Spleen (tissue), 11 donors: ENCODE measurements around the gene ZSWIM6. TPM values are rescaled to one million over a fixed set of nuclear protein-coding genes. Genes with fewer than 3 reads are reported as not detected.

ENCODE experiments used
- DNase-seq: peaks from one replicate; pipeline ENCODE4 v3.0.0-alpha.2; 2020
- H3K27ac ChIP-seq, 8 donors: fragments of 200-600 bp; sonication (generic) in 7 of 8; 1 replicate in 4 of 8; 2 replicates in 4 of 8; pipeline versions ENCODE4 v1.5.0 to v1.8.0; 2016 to 2021; ENCODE audit warnings: inconsistent platforms in 4 of 8, mild to moderate bottlenecking in 4 of 8, moderate library complexity in 1 of 8
- H3K27me3 ChIP-seq, 7 donors: fragments of 200-600 bp; sonication (generic) in 6 of 7; replicated peaks in 1 of 7; 1 replicate in 4 of 7; 2 replicates in 3 of 7; pipeline versions ENCODE4 v1.5.0 to v1.8.0; 2016 to 2021; ENCODE audit warnings: inconsistent platforms in 3 of 7, mild to moderate bottlenecking in 1 of 7
- H3K36me3 ChIP-seq, 6 donors: fragments of 200-600 bp; sonication (generic) in 5 of 6; 1 replicate in 4 of 6; 2 replicates in 2 of 6; pipeline versions ENCODE4 v1.5.0 to v1.8.0; 2016 to 2021; ENCODE audit warnings: inconsistent platforms in 2 of 6
- H3K4me1 ChIP-seq, 6 donors: fragments of 200-600 bp; sonication (generic) in 5 of 6; 1 replicate in 3 of 6; 2 replicates in 3 of 6; pipeline versions ENCODE4 v1.5.0 to v1.8.0; 2016 to 2021; ENCODE audit warnings: inconsistent platforms in 3 of 6
- H3K4me3 ChIP-seq, 8 donors: fragments of 200-600 bp; sonication (generic) in 7 of 8; 1 replicate in 4 of 8; 2 replicates in 4 of 8; pipeline versions ENCODE4 v1.5.0 to v1.8.0; 2016 to 2021; ENCODE audit warnings: inconsistent platforms in 4 of 8, mild to moderate bottlenecking in 4 of 8, moderate library complexity in 2 of 8
- H3K9me3 ChIP-seq, 8 donors: fragments of 200-600 bp; sonication (generic) in 7 of 8; 1 replicate in 4 of 8; 2 replicates in 4 of 8; pipeline versions ENCODE4 v1.5.0 to v1.8.0; 2016 to 2021; ENCODE audit warnings: inconsistent platforms in 4 of 8
- POLR2A ChIP-seq, 3 donors: fragments of 450-650 bp; IDR thresholded peaks; one replicate each; pipeline ENCODE4 v1.5.1; 2017; ENCODE audit warnings: antibody characterized with exemption in 3 of 3, mild to moderate bottlenecking in 1 of 3
- POLR2AphosphoS5 ChIP-seq, 3 donors: sonication (generic); formaldehyde crosslinking; IDR thresholded peaks; one replicate each; pipeline ENCODE4 v1.5.1; 2017; ENCODE audit warnings: antibody characterized with exemption in 3 of 3
- WGBS, 5 donors: extraction: QIAGEN DNeasy Blood & Tissue Kit in 3 of 5; methylation state at CpG; one replicate each; pipeline versions ENCODE4 v1.1.5 to v1.1.7; 2013 to 2018; 5-methylcytosine and 5-hydroxymethylcytosine counted together
- intact Hi-C: fragments of 100-400 bp; cut with DNase I; formaldehyde crosslinking; loops from one replicate; pipeline ENCODE4 v1.15.0; 2023; ENCODE audit warnings: low total_unique reads
- polyA plus RNA-seq, 3 donors: library from polyadenylated mRNA; stranded (reverse); fragments of 200-250 nt; gene quantifications; one replicate each; pipeline ENCODE4 v1.2.1, GENCODE V29; 2013
- total RNA-seq, 7 donors: library from RNA; depleted of rRNA in 3 of 7; stranded (reverse); fragments of >200 nt in 3 of 7; fragmentation: NEBNext Ultra II Directional in 4 of 7; extraction: Animal tissue kit (Norgen Biotek cat#: 25700) in 4 of 7; gene quantifications; one replicate each; pipeline versions ENCODE4 v1.1.0 to v1.2.1, GENCODE V29; 2016 to 2021
- TF ChIP-seq, protein P1 (sequence below), 11 experiments: fragments of 200-600 bp in 7 of 11; fragments of 450-650 bp in 4 of 11; sonication (generic) in 4 of 11; IDR thresholded peaks in 8 of 11; conservative IDR thresholded peaks in 3 of 11; 1 replicate in 7 of 11; 2 replicates in 4 of 11; pipeline versions ENCODE4 v1.4.0 to v1.8.0; 2016 to 2021; ENCODE audit warnings: antibody characterized with exemption in 11 of 11, inconsistent platforms in 4 of 11, mild to moderate bottlenecking in 1 of 11
- donor health status: healthy with polysubstance abuse.
- donor health status: DM: no; HTN: no; CAD: no; lungs with moderate emphysema.
- donor health status: DM: no; HTN: no; CAD: no.
- donor health status: Bipolar disorder and iron deficiency.
- donor health status: healthy.
- donor health status: DM: no; HTN: no; CAD: no.
- donor health status: DM: yes; HTN: yes; CAD: no.

ZSWIM6 gene
- total and polyA plus RNA-seq, 10 donors = 3.1 to 22.9 (median 16.9) TPM

DNA sequence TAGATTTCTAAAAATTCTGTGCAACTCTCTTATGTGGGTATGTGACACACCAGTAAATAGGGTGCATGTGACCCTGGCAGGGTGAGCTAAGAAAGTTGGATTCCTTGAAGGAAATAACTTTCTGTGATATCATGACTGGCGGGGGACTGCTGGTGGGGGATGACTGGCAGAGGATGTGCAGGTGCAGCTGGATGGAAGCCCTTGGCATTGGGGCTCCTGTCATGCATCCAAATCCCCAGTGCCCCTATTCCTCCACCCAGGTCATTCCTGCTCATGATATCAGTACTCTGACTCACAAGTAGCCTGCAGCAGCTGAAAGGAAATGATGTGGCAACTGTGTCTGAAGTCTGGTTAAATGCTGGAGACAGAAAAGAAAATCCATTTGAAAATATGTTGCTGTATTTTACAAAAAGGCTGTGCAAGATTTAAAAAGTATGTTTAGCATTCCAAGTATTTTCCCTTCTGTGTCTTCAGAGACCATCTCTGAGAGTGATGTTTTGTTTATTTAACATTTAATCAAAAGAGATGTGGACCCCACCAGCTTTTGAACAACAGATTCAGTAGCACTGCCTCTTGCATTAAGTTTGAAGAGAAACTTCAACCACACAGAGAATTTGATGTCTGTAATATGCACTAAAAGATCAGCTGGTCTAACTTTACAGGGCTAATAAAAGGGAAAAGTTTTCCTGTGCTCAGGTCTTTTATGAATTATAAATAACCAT is 17.9 kb upstream of the ZSWIM6 start:
- Histone ChIP-seq H3K4me1 (peaks cover 4 to 25% (median 8%) of the 10 kb centered on the region in 6 donors), H3K9me3 (no peaks in the 10 kb centered on the region), H3K36me3 (no peaks in the 10 kb centered on the region), H3K27me3 (no peaks in the 10 kb centered on the region), H3K4me3 (no peak overlapping the region), H3K27ac (no peak overlapping the region)
- intact Hi-C loops = no loop called here
- TF ChIP-seq, protein P1, sequence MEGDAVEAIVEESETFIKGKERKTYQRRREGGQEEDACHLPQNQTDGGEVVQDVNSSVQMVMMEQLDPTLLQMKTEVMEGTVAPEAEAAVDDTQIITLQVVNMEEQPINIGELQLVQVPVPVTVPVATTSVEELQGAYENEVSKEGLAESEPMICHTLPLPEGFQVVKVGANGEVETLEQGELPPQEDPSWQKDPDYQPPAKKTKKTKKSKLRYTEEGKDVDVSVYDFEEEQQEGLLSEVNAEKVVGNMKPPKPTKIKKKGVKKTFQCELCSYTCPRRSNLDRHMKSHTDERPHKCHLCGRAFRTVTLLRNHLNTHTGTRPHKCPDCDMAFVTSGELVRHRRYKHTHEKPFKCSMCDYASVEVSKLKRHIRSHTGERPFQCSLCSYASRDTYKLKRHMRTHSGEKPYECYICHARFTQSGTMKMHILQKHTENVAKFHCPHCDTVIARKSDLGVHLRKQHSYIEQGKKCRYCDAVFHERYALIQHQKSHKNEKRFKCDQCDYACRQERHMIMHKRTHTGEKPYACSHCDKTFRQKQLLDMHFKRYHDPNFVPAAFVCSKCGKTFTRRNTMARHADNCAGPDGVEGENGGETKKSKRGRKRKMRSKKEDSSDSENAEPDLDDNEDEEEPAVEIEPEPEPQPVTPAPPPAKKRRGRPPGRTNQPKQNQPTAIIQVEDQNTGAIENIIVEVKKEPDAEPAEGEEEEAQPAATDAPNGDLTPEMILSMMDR (IDR thresholded peaks at IDR 0.05 in 8 of 11, conservative IDR thresholded peaks at IDR 0.05 in 3 of 11) = no peak
- no peak for TF ChIP-seq POLR2A (IDR thresholded peaks at IDR 0.05)
- TF ChIP-seq POLR2AphosphoS5 (IDR thresholded peaks at IDR 0.05) = no peak
- 7 to 33% (median 26%) methylated on average over 1 of the region's 1 CpG for WGBS, 5 donors
- DNase-seq = no peak

DNA sequence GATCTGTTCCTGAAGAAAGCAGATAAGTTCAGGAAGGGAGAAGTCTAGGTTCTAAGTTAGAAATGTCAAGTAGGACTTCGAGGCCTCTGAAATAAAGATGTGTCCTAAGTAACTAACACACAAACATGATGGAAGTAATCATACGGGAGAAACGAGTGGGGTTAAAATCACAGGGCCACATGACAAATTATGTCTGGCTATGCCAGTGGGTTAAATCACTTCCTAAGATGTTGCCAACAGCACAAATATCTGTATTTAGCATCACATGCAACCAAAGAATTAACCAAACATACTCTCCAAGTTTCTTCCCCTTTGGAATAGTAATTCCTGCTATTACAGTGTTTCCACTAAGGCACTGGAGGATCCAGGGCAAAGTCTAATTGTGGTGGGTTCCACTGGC is 13.7 kb upstream of the ZSWIM6 start:
- Histone ChIP-seq H3K27ac (peak overlapping the region in 4 of 8 donors; percentile 67 to 81 (median 77)), H3K4me3 (no peak overlapping the region), H3K9me3 (no peaks in the 10 kb centered on the region), H3K36me3 (no peaks in the 10 kb centered on the region), H3K4me1 (peaks cover 7 to 63% (median 27%) of the 10 kb centered on the region in 6 donors), H3K27me3 (no peaks in the 10 kb centered on the region)
- DNase-seq = no peak
- WGBS, 5 donors = 70 to 86% (median 74%) methylated on average over 3 of the region's 3 CpGs
- TF ChIP-seq POLR2AphosphoS5 (IDR thresholded peaks at IDR 0.05) = no peak
- no peak for TF ChIP-seq POLR2A (IDR thresholded peaks at IDR 0.05)
- TF ChIP-seq, protein P1 (IDR thresholded peaks at IDR 0.05 in 8 of 11, conservative IDR thresholded peaks at IDR 0.05 in 3 of 11) = no peak
- intact Hi-C loops = no loop called here

DNA sequence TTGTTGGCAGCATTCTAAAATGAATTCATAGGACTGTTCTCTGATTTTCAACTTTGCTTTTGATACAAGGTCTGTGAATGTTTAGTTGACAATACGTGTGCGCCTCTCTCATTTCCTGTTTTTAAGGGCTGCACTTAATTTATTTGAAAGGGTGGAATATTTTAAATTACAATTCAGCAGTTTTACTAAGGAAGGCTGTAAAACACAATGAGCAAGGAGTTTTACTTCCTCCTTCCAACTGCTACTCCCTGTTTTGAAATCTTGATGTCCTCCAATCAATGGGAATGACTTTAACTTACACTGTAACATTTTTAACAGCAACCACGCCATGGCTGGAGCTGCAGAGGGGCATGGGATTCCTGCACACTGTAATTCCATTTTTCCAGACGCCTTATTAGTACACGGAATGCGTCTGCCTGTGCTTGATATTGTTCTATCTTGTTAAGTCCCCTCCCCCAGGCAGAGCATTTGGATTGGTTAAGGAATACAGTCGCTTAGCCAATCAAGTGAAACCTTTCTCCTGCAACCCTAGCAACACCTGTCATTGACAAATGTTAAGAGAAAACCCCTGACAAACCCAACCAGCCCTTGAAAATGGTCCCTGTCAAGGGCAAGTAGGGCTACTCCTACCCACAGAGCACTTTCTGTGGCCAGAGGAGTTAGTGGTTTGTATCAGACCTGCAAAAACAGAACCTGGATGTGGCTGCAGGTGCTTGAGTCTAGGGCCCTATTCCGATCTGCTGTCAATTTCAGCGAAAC is 12.5 kb upstream of the ZSWIM6 start:
- no peaks in the 10 kb centered on the region for H3K27me3 ChIP-seq
- H3K4me3 ChIP-seq = peak overlapping the region in 4 of 8 donors; percentile 7 to 57 (median 20)
- no peaks in the 10 kb centered on the region for H3K36me3 ChIP-seq
- peaks cover 7 to 63% (median 27%) of the 10 kb centered on the region in 6 donors for H3K4me1 ChIP-seq
- H3K27ac ChIP-seq = peak overlapping the region in 7 of 8 donors; percentile 29 to 81 (median 67)
- no peak for DNase-seq
- H3K9me3 ChIP-seq = no peaks in the 10 kb centered on the region
- TF ChIP-seq, protein P1 (IDR thresholded peaks at IDR 0.05 in 8 of 11, conservative IDR thresholded peaks at IDR 0.05 in 3 of 11) = no peak
- TF ChIP-seq POLR2AphosphoS5 (IDR thresholded peaks at IDR 0.05) (no peak), POLR2A (IDR thresholded peaks at IDR 0.05) (no peak)
- intact Hi-C loops = no loop called here
- WGBS, 5 donors = 25 to 33% (median 28%) methylated on average over 9 of the region's 9 CpGs

DNA sequence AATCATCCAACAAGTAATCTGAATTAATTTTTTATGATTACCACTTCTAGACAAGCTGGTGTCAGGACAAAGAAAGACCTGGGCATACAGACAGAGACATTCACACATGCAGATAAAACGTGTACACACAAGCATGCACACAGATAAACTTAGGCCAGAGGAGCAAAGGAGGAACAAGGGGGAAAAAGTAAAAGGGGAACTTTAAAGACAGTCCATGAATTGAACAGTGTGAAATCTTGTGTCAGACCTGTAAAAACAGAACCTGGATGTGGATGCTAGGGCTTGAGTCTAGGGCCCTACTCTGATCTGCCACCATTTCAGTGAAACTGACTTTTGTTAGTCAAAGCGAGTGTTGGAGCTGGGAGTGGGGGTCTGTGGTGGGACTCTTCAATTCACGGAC is 11.2 kb upstream of the ZSWIM6 start:
- H3K27me3 ChIP-seq = no peaks in the 10 kb centered on the region
- no peak for TF ChIP-seq POLR2A (IDR thresholded peaks at IDR 0.05)
- TF ChIP-seq, protein P1 (IDR thresholded peaks at IDR 0.05 in 8 of 11, conservative IDR thresholded peaks at IDR 0.05 in 3 of 11) = no peak
- no peak for TF ChIP-seq POLR2AphosphoS5 (IDR thresholded peaks at IDR 0.05)
- 69 to 83% (median 76%) methylated on average over 3 of the region's 3 CpGs for WGBS, 5 donors
- H3K36me3 ChIP-seq = no peaks in the 10 kb centered on the region
- no peak overlapping the region for H3K4me3 ChIP-seq
- H3K9me3 ChIP-seq = no peaks in the 10 kb centered on the region
- intact Hi-C loops = no loop called here
- peaks cover 7 to 59% (median 27%) of the 10 kb centered on the region in 6 donors for H3K4me1 ChIP-seq
- DNase-seq = no peak
- peak overlapping the region in 4 of 8 donors; percentile 67 to 81 (median 77) for H3K27ac ChIP-seq
